Activated CD4-positive, alpha-beta T cell treated with anti-CD3 and anti-CD28 coated beads, Interleukin-2, amount 10 ng/mL, durations not matched to agents 24 days and 14 days (primary cell): Measurements from ENCODE around the gene RGCC. TPM values are rescaled to one million over a fixed set of nuclear protein-coding genes. Genes with fewer than 3 reads are reported as not detected.

ENCODE experiments used
- DNase-seq: peaks from one replicate; pipeline ENCODE4 v3.0.0; 2022
- H3K27ac Mint-ChIP-seq: one replicate; pipeline ENCODE4 v1.8.0; 2022; ENCODE audit warnings: mild to moderate bottlenecking, mixed read lengths
- H3K27me3 Mint-ChIP-seq: one replicate; pipeline ENCODE4 v1.8.0; 2022; ENCODE audit warnings: mixed read lengths
- H3K36me3 Mint-ChIP-seq: one replicate; pipeline ENCODE4 v1.8.0; 2022; ENCODE audit warnings: low read depth, mild to moderate bottlenecking, mixed read lengths
- H3K4me1 Mint-ChIP-seq: one replicate; pipeline ENCODE4 v1.8.0; 2021; ENCODE audit warnings: mixed read lengths
- H3K4me3 Mint-ChIP-seq: one replicate; pipeline ENCODE4 v1.8.0; 2022; ENCODE audit warnings: mild to moderate bottlenecking, moderate library complexity, mixed read lengths
- H3K9me3 Mint-ChIP-seq: one replicate; pipeline ENCODE4 v1.8.0; 2021; ENCODE audit warnings: mixed read lengths
- intact Hi-C: fragments of 100-400 bp; cut with micrococcal nuclease; formaldehyde crosslinking; loops from one replicate; pipeline ENCODE4 v1.15.1; 2023
- total RNA-seq: library from RNA; stranded (reverse); gene quantifications from 2 replicates; pipeline ENCODE4 v1.2.3, GENCODE V29; 2022

The RGCC gene
- total RNA-seq, 1 donor from 2014 or later: 117 TPM

GRCh38 chr13:41516760-41517159, 59.4 kb downstream of the RGCC start:
- intact Hi-C loops: no loop called here
- no peaks in the 10 kb centered on the region for H3K27me3 Mint-ChIP-seq
- H3K27ac Mint-ChIP-seq: no peak overlapping the region
- no peak overlapping the region for H3K4me3 Mint-ChIP-seq
- H3K4me1 Mint-ChIP-seq: peaks cover 2% of the 10 kb centered on the region
- no peak for DNase-seq
- no peaks in the 10 kb centered on the region for H3K36me3 Mint-ChIP-seq
- peaks cover 8% of the 10 kb centered on the region for H3K9me3 Mint-ChIP-seq

DNA sequence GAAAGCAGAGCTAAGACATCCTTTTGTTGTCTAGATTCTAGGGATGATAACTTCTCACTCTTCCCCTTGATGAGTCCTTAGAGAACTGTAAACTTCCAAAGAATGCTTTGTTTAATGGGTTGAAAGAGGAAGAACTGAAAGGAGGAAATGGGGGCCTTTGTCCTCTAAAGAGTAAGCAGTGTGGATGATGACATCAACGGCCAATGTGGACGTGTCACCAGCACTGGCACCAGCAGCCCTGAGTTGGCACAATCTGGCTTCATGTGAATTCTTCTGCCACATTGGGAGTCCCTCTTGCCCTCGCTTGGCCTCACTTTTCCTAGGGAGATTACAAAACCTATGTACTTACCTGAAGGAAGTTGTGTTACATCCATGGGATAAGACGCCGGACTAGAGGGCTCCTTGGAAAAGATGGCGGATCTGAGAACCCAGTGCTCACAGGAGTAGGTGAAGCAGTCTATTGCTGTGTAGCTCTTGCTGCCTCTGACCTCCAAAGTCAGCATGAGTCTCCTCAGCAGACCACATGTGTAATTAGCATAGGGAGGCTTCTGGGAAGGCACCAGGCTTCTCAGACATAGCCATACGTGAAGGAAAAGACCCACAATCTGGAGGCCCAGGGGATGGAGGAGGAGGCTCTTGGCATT, 62.8 kb downstream of the RGCC start:
- intact Hi-C loops: no loop called here
- peak; percentile 47 for DNase-seq
- H3K27me3 Mint-ChIP-seq: no peaks in the 10 kb centered on the region
- peaks cover 8% of the 10 kb centered on the region for H3K9me3 Mint-ChIP-seq
- H3K36me3 Mint-ChIP-seq: no peaks in the 10 kb centered on the region
- no peak overlapping the region for H3K27ac Mint-ChIP-seq
- peaks cover 2% of the 10 kb centered on the region for H3K4me1 Mint-ChIP-seq
- no peak overlapping the region for H3K4me3 Mint-ChIP-seq

Other genes with a start within 250 kb of the RGCC start
- 20.1 and 20.6 TPM in 2 replicates for gene MTRF1, start 194.0 kb upstream of the RGCC start, total RNA-seq
- gene NAA16, start 146.3 kb upstream of the RGCC start, total RNA-seq: 30.3 and 31.2 TPM in 2 replicates